T47D (cell line): ENCODE measurements around the gene RMC1.
"Not testable (repeated sequence)": the region's sequence is repeated elsewhere in the genome, so short reads cannot be mapped to it uniquely, and the experiment has no call there.

Experiments used
- DNase-seq, 2 experiments: peaks; one replicate each; pipeline versions ENCODE4 v3.0.0 to v3.0.0-alpha.2; 2011 to 2012; ENCODE audit warnings: low read depth in 1 of 2, low spot score in 1 of 2
- JUND ChIP-seq: IDR thresholded peaks from 2 replicates; pipeline ENCODE4 v1.6.1; 2012; ENCODE audit warnings: low read depth
- in situ Hi-C: cut with HindIII; loops from 2 replicates; pipeline ENCODE4 v1.10.0; 2016; ENCODE audit warnings: low sequenced_read_pairs, low pct_unique_long_range_greater_than_20kb

The RMC1 gene

DNA sequence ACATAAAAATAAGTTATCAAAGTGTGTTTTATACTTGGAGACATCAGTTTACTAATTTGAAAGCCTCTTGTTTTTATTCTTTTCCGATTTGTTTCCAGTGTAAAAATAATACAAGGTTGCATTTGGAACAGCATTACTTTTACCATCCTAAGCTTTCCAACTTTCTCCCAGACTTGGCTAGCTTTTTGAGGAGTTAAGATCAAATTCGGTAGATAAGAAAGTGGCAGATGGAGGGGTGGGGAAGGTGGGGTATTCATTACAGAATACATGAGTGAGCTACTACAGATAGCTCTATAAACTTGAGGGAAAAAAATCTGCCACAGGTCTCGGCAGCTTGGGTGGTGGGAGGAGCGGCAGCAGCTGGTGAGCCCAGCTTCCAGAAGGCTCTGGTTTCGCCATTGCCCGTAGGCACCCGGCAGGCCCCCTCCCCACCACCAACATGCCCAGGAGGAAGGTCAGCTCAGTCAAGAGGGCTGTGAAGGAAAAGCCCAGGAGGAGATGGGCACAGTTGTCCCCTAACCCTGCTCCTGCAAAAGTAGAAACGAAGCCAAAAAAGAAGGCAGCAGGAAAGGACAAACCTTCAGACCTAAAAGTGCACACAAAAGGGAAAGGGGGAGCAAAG, 18.6 kb upstream of the RMC1 start:
- DNase-seq, result no peak
- no peak for TF ChIP-seq JUND
- in situ Hi-C loops, result no loop called here

DNA sequence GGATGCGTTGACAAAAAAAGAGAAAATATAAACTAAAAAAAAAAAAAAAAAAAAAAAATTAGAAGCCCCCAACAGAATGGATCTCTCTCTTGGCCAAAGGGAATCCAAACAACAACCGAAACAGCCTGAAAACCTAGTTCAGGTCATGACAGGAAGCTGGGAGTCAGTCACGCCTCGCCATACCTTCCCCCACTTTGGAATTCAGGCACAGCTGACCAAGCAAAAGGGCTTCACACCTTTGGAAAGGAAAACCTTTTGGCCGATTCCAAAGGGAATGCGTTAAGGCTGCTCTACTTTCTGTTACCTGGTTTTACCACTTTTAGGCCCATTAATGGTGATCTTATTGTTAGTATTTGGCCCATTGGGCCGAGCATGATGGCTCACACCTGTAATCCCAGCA, 17.9 kb upstream of the RMC1 start:
- DNase-seq, result no peak
- in situ Hi-C loops, result no loop called here
- TF ChIP-seq JUND, result no peak

DNA sequence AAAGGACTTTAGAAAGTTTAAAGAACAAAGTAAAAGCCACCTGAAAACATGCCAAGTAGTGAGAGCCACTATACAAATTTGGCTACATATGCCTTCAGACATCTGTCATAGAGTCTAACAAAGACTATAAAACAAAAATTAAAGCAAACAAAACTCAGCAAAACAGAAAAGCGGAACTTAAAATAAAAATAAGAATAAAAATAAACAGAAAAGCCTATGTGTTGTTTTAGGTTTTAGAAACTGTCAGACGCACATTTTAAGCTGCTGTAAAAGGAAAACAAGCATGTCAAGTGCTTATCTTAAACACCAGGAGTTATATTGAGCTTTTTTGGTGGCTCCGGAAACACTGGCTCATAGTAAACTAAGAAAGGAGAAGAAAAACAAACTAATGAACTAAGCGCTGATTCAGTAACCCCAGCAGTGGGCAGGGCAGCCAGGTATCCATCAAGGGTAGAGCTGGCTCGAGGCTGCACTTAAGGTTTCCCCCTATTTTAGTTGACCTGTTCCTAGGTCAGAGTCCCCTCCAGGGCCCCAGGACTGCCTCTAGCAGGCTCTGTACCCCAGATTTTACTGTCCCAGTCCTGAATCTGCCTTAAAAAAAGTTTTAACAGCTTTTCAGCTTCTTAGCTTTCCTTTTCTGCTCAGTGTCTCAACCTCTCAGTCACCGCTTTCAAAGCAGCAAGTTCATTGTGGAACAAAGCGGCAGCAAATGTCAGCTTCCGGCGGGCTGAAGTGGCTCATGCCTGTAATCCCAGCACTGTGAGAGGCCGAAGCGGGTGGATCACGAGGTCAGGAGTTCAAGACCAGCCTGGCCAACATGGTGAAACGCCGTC, 15.4 kb upstream of the RMC1 start:
- no peak for DNase-seq
- in situ Hi-C loops, result no loop called here
- no peak for TF ChIP-seq JUND

DNA sequence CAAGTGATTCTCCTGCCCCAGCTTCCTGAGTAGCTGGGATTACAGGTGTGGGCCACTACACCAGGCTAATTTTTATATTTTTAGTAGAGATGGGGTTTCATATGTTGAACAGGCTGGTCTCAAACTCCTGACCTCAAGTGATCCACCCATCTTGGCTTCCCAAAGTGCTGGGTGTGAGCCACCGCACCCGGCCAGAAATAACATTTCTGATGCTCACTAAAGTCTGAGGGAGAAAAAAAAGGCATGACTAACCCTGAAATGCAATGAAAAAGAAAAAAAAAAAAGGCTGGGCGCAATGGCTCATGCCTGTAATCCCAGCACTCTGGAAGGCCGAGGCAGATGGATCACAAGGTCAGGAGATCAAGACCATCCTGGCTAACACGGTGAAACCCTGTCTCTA, 13.7 kb upstream of the RMC1 start:
- DNase-seq, in situ Hi-C loops: not testable (repeated sequence)

DNA sequence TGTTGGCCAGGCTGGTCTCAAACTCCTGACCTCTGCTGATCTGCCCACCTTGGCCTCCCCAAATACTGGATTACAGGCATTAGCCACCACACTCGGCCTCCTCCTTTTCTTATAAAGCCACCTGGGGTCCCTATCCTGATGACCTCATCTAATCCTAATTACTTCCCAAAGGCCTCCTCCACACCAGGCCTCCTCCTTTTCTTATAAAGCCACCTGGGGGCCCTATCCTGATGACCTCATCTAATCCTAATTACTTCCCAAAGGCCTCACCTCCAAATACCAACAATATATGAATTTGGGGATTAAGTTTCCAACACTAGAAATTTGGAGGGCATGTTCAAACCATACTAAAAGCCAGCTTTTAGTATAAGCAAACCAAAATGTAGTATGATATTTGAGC, 9.7 kb upstream of the RMC1 start:
- in situ Hi-C loops, result no loop called here
- no peak for TF ChIP-seq JUND
- no peak for DNase-seq

DNA sequence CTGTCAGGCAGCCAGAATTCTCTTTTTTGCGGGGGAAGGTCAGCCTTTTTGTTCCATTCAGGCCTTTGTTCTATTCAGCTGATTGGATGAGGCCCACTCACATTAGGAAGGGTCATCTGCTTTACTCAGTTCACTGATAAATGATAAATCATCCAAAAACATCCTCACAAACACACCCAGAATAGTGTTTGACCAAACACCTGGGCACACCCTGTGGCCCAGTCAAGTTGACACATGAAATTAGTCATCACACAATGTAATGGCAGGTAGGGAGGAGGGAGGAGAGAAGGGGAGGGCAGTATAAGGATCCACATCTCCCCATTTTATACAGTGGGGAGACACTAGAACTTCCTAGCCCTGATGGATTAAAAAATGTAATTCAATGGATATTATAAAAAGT, 8.3 kb upstream of the RMC1 start:
- TF ChIP-seq JUND, result no peak
- no peak for DNase-seq
- in situ Hi-C loops, result no loop called here

DNA sequence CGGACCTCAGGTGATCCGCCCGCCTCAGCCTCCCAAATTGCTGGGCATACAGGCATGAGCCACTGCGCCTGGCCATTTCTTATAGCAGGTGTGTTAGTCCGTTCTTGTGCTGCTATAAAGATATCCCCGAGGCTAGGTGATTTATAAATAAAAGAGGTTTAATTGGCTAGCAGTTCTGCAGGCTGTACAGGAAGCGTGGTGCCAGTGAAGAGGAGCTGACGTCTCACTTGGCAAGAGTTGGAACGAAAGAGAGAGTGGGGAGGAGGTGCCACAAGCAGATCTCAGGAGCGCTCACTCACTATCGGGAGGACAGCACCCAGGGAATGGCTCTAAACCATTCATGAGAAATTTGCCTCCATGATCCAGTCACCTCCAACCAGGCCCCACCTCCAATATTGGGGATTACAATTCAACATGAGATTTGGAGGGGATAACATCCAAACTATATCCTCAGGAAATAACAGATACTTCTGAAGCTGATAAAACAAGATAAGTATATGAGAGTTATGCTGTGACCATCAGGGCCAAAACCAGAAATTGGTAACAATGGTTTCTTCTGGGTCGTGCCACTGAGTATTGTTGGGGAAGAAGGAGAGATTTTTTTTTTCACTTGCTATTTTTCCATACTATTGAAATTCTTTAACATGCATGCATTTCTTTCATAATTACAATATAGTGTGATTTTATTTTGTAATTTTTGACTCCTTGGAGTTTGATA, 7.4 kb upstream of the RMC1 start:
- in situ Hi-C loops, result no loop called here
- TF ChIP-seq JUND, result no peak
- DNase-seq, result peak in 1 of 2 experiments; percentile 2

DNA sequence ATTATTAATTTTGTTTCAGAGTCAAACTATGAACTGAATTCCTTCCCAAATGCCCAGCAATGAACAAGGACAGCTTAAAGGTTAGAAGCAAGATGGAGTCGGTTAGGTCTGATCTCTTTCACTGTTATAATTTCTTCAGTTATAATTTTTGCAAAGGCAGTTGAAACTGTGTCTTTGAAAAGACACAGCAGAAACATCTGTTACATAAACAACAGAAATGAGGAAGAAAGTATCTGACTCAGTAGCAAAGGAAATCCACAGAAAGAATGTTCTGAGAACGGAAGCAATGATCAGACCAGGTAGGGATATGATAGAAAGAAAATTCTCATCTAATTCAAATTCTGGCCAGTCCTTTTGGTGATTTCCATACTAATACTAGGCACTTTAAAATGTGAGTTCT, 5.2 kb upstream of the RMC1 start:
- DNase-seq, result no peak
- in situ Hi-C loops, result no loop called here
- TF ChIP-seq JUND, result no peak

DNA sequence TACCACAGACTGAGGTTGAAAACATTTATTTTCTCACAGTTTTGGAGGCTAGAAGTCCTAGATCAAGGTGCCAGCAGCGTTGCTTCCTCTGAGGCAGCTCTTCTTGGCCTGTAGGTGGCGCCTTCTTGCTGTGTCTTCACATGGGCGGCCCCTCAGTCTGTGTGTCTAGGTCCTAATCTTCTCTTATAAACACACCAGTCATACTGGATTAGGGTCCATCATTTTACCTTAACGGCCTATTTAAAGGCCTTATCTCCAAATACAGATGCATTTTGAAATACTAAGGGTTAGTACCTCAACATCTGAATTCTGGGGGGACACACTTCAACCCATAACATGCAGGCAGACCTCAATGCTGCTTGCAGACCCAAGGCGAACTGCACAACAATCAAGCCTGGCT, 4.4 kb upstream of the RMC1 start:
- in situ Hi-C loops, result no loop called here
- peak in 1 of 2 experiments; percentile 68 for DNase-seq
- TF ChIP-seq JUND, result no peak

DNA sequence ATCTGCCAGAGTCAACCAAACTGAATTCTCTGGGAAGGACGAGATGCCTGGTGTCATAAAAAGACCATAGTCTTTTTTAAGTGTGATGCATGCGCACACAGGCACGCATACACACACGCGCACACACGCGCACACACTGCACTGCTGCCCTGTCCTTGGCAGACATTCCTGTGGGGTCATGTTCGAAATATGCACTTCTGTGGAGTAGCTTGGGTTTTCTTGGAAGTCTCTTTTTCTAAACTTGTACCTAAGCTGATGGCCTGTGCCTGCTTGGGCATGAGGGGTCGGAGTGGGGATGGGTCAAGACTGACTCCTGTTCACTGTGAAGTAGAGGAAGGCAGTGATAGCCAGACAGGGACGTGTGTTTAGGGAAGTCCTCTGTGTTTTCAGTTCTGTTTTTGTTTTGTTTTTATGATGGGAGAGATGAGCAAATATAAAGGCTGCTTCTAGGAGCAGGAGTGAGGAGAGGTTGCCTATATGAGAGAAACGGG, 4.0 kb upstream of the RMC1 start:
- in situ Hi-C loops, result no loop called here

DNA sequence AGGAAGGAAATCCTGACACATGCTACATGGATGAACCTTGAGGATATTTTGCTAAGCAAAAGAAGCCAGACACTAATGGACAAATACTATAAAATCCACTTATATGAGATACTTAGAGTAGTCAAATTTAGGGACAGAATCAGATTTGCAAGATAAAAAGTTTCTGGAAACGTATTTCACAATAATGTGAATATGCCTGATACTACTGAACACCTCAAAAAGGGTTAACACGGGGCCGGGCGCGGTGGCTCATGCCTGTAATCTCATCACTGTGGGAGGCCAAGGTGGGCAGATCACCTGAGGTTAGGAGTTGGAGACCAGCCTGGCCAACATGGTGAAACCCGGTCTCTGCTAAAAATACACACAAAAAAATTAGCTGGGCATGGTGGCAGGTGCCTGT, 1.7 kb upstream of the RMC1 start:
- in situ Hi-C loops, result no loop called here
- DNase-seq, result no peak
- no peak for TF ChIP-seq JUND

More for the DNA sequence above, 4.0 kb upstream of the RMC1 start:
- no peak for TF ChIP-seq JUND
- no peak for DNase-seq

DNA sequence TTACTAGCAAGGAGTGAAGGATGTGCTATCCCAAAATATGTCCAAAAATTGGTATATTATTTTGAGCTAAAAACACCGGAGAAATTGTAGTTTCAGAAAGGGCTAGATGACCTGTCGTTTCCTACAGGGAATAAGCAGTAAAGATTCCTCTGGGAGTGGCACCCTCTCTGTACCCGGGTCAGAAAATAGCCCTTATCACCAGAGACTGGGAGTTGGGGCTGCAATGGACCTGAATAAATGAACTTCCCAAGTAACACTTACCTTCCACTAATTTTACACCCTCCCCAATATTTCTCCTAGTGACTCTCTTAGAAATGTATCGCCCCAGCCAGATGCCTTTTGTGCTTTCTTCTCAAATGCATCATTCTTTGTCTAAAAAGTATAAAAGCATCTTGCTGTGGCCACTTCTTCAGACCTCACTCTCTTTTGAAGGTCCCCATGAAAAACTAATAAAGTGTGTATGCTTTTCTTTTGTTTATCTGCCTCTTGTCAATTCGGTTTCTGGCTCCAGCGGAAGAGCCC, 734 bp upstream of the RMC1 start:
- no peak for DNase-seq
- in situ Hi-C loops, result no loop called here
- no peak for TF ChIP-seq JUND

DNA sequence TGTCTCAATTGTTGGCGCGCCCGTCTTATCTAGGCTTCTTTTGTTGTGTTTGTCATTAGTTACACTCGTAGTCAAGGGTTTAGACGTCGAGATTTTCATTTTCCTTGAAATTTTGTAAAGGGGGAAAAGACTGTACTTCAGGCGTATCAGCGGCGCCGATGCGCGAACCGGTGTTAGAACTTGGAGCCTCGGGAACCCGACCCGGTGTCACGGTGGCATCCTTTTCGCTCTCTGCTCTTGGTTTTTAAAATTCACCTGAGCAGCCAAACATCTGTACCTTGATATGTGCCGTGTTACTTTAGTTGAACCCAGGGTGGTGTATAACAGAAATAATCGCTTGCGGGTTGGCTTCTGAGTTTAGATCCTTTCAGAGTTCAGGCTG, 643 bp downstream of the RMC1 start:
- TF ChIP-seq JUND, result no peak
- no peak for DNase-seq
- in situ Hi-C loops, result no loop called here
